22Rv1 (cell line): ENCODE measurements around the gene MED12L.

Experiments
- H3K27ac ChIP-seq: fragments of 450-650 bp; 2 replicates; pipeline ENCODE4 v1.5.1; 2017
- CTCF ChIP-seq: fragments of 450-650 bp; IDR thresholded peaks from 2 replicates; pipeline ENCODE4 v1.5.1; 2017; ENCODE audit warnings: mild to moderate bottlenecking
- ZFX ChIP-seq: fragments of 450-650 bp; IDR thresholded peaks from 2 replicates; pipeline ENCODE4 v1.6.1; 2017; ENCODE audit warnings: antibody characterized with exemption, borderline replicate concordance

Gene MED12L

GRCh38 chr3:151142929-151143328 is 57.5 kb downstream of the MED12L start:
- TF ChIP-seq CTCF (no peak), ZFX (no peak)
- H3K27ac ChIP-seq = no peak overlapping the region

GRCh38 chr3:151144016-151144415 is 58.6 kb downstream of the MED12L start:
- H3K27ac ChIP-seq = no peak overlapping the region
- TF ChIP-seq ZFX (no peak), CTCF (no peak)

GRCh38 chr3:151144760-151145159 is 59.3 kb downstream of the MED12L start:
- no peak overlapping the region for H3K27ac ChIP-seq
- TF ChIP-seq ZFX (no peak), CTCF (no peak)

GRCh38 chr3:151145713-151146070 is 60.2 kb downstream of the MED12L start:
- no peak for TF ChIP-seq ZFX
- no peak for TF ChIP-seq CTCF

GRCh38 chr3:151146071-151146730 is 60.7 kb downstream of the MED12L start:
- TF ChIP-seq CTCF (peak; percentile 91), ZFX (no peak)
- no peak overlapping the region for H3K27ac ChIP-seq

More at GRCh38 chr3:151145713-151146070, 60.2 kb downstream of the MED12L start:
- H3K27ac ChIP-seq = no peak overlapping the region

GRCh38 chr3:151146731-151147091 is 61.2 kb downstream of the MED12L start:
- H3K27ac ChIP-seq = no peak overlapping the region
- no peak for TF ChIP-seq ZFX
- no peak for TF ChIP-seq CTCF

GRCh38 chr3:151147299-151147698 is 61.8 kb downstream of the MED12L start:
- no peak overlapping the region for H3K27ac ChIP-seq
- TF ChIP-seq ZFX (no peak), CTCF (no peak)
